GM12874 (cell line): ENCODE results near the gene ANGPTL7.

Source experiments
- TF ChIP-seq, protein P1 (sequence below): IDR thresholded peaks from 2 replicates; pipeline ENCODE4 v1.5.1; 2011; ENCODE audit warnings: low read depth, mild to moderate bottlenecking, control low read depth, low read length, moderate library complexity; ENCODE audit not compliant: insufficient read depth

Gene ANGPTL7, protein sequence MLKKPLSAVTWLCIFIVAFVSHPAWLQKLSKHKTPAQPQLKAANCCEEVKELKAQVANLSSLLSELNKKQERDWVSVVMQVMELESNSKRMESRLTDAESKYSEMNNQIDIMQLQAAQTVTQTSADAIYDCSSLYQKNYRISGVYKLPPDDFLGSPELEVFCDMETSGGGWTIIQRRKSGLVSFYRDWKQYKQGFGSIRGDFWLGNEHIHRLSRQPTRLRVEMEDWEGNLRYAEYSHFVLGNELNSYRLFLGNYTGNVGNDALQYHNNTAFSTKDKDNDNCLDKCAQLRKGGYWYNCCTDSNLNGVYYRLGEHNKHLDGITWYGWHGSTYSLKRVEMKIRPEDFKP

DNA sequence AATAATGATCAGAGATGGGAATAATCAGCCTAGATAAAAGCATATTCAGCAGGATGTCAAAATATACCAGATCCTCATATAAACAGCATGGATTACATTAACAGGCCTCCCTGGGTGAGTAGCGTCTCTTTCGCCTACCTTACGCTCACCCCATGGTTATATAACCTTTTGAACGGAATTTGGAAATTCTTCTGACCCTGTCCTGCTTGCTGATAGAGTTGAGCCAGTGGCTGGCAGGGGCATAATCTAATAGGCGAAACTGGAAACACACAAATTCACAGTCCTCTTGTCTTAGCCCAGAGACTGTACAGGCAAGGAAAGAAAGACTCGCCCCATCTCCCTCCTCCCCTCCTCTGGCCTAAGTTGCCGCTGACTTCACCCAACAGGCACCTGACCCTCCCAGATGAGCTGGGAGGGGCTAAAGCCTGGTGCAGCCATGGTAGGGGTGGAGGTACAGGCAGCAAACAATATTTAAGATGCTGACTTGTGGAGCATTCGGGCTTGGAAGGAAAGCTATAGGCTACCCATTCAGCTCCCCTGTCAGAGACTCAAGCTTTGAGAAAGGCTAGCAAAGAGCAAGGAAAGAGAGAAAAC is at the start of gene ANGPTL7:
Gene ANGPTL7, plus strand, starts transcription at position 498 of the 594 bp plus-strand sequence. CDS start 225 bp downstream, outside the sequence.
- TF ChIP-seq, protein P1, sequence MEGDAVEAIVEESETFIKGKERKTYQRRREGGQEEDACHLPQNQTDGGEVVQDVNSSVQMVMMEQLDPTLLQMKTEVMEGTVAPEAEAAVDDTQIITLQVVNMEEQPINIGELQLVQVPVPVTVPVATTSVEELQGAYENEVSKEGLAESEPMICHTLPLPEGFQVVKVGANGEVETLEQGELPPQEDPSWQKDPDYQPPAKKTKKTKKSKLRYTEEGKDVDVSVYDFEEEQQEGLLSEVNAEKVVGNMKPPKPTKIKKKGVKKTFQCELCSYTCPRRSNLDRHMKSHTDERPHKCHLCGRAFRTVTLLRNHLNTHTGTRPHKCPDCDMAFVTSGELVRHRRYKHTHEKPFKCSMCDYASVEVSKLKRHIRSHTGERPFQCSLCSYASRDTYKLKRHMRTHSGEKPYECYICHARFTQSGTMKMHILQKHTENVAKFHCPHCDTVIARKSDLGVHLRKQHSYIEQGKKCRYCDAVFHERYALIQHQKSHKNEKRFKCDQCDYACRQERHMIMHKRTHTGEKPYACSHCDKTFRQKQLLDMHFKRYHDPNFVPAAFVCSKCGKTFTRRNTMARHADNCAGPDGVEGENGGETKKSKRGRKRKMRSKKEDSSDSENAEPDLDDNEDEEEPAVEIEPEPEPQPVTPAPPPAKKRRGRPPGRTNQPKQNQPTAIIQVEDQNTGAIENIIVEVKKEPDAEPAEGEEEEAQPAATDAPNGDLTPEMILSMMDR = no peak

DNA sequence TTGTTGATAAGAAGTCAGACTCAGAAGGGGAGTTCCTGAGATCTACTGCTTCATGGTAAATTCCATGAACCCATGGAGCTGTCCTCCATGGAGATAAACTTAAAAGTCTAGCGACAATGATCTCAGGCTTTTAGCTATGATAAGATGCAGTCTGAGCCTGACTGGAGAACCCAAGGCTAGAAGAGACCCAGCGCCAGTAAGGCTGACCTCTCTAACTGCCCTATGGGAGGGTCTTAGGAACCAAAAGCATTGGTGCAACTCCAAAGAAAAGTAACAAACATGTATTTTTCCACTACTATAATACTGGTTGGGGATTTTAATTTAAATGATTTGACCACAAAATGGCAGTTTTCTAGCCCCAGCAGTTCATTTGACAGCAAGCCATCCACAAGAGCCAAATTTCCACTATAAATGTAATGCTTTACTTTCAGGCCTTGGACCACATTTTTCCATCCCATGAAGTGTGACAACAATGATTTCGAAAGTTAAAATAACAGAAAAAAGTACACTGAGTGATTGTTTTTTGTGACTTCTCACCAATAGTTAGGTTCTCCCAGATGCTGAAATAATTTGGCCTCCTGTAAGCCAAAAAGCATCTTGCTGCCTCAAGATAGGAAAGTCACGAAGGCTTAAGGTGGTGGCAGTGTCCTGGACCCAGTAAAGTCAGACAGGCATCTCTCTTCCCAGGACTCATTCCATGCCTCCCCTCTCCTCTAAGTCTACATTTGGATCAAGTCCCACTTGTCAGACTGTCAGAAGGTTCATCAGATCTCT is 46.4 kb upstream of the ANGPTL7 start:
- TF ChIP-seq, protein P1 = no peak

DNA sequence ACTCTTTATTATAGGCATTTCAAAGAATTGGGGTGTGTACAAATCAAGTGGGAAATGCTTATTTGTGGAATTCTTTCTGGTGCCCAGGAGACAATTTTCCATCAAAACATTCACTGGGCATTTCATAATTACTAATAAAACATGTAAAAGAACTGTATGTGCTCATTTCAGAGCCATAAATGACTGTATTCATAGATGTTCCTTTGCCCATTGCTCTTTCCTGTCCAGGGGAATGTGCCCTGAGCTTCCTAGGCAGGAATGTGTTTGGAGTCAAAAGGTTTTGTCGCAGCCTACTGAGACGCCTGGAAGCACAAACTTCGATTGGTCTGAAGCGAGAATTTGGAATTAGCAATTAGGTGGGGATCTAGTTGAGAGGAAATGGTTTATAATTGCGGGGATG is 45.8 kb upstream of the ANGPTL7 start:
- TF ChIP-seq, protein P1 = no peak

DNA sequence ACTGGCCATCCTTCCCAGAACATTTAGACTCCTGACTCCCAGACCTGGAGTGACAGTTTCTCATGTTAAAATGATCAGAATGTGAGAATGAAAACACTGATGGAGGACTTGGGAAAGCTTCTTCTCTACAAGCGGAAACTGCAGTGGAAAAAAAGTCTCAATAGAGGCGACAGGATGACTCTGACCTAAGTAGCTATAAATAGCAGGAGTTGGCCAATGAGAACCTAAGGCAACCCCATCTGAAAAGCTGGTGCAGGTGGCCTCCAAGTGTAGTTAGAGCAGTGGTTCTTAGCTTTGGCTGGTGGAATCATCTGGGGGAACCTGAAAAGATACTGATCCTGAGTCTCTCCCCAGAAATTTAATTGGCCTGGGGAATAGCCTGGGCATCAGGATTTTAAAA is 45.2 kb upstream of the ANGPTL7 start:
- TF ChIP-seq, protein P1 = no peak

DNA sequence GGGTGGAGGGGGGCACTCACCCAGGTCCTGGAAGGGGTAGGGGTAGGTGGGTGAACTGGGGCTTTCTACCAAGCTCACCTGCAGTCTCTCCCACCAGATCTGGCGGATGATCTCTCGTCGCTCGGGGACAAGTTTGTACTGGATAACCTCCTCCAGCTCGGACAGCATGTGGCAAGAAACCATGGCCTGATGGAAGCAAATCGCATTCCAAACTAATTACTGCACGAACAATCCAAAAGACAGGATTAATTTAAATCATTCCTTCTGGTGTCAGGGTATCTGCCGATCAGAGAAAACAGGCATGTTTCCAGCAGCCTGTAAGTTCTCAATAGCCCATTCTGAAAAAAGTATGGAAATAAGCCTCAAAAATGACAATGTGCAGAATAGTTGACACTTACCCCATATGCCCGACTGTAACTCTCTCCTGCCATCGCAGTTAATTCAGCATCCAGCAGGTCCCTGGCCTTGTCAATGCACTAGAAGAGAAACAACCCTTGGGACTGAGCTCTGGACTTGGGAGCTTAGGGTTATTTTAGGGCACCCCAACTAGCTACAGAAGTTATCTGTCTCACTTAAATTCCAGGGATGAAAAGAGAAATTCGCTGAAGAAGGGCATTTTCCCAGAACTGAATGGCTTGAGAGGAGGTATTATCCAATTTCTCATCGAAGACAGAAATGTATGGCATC is 44.4 kb upstream of the ANGPTL7 start:
- TF ChIP-seq, protein P1 = no peak

DNA sequence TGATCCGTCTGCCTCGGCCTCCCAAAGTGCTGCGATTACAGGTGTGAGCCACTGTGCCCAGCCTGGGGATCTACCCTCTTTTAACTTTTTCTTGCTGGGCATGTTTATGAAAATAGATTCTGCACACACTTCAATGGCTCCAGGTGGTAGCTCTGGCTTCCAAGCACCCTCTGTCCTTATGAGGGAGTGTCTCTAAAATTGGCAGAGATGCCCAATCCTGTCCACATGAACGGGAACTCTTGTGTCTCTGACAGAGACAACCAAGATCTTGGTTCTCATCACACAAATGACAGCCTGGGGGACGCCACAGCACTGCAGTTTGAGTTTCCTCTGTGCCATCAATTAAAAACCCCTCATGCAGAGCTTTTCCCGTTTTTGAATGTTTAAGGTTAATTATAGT is 43.4 kb upstream of the ANGPTL7 start:
- TF ChIP-seq, protein P1 = no peak
